DND-41 (cell line): ENCODE measurements around the gene COL23A1.

Experiments used
- ATAC-seq: fragments of 200-7000 bp; cut with Tn5 transposase; 3 replicates; pipeline ENCODE4 v1.9.1; 2021; ENCODE audit warnings: low read depth; ENCODE audit not compliant: insufficient read depth
- DNase-seq: peaks from one replicate; pipeline ENCODE4 v3.0.0-alpha.2; 2020
- H2AFZ ChIP-seq: 2 replicates; pipeline ENCODE4 v1.6.0; 2012; ENCODE audit warnings: low read depth, low read length
- H3K27ac ChIP-seq: 2 replicates; pipeline ENCODE4 v1.5.1; 2012; ENCODE audit warnings: low read length, inconsistent platforms
- H3K27me3 ChIP-seq: fragments of 200-600 bp; sonication (generic); 2 replicates; pipeline ENCODE4 v1.6.0; 2012; ENCODE audit warnings: low read length, mild to moderate bottlenecking, inconsistent platforms; ENCODE audit not compliant: insufficient read depth, poor library complexity
- H3K36me3 ChIP-seq: 2 replicates; pipeline ENCODE4 v1.5.1; 2012; ENCODE audit warnings: low read length, inconsistent platforms; ENCODE audit not compliant: insufficient read depth
- H3K4me1 ChIP-seq: 2 replicates; pipeline ENCODE4 v1.5.1; 2012; ENCODE audit warnings: mild to moderate bottlenecking, low read length; ENCODE audit not compliant: insufficient read depth
- H3K4me2 ChIP-seq: 2 replicates; pipeline ENCODE4 v1.6.0; 2012; ENCODE audit warnings: mild to moderate bottlenecking, moderate library complexity, low read length, inconsistent platforms; ENCODE audit not compliant: insufficient read depth
- H3K4me3 ChIP-seq, 2 experiments: fragments of 200-600 bp in 1 of 2; shearing (Covaris generic) in 1 of 2; 2 replicates each; pipeline ENCODE4 v1.5.1; 2012 to 2016; ENCODE audit warnings: inconsistent platforms in 2 of 2, low read length in 2 of 2, mild to moderate bottlenecking in 2 of 2, low read depth in 1 of 2, moderate library complexity in 1 of 2
- H3K79me2 ChIP-seq: 2 replicates; pipeline ENCODE4 v1.6.0; 2012; ENCODE audit warnings: low read length, inconsistent platforms; ENCODE audit not compliant: insufficient read depth
- H3K9ac ChIP-seq: 2 replicates; pipeline ENCODE4 v1.6.0; 2012; ENCODE audit warnings: low read depth, mild to moderate bottlenecking, inconsistent platforms, low read length, moderate library complexity
- H3K9me3 ChIP-seq: 2 replicates; pipeline ENCODE4 v1.5.1; 2012; ENCODE audit warnings: low read length, moderate library complexity, mild to moderate bottlenecking, inconsistent platforms; ENCODE audit not compliant: insufficient read depth, severe bottlenecking
- H4K20me1 ChIP-seq: 2 replicates; pipeline ENCODE4 v1.6.0; 2012; ENCODE audit warnings: low read length; ENCODE audit not compliant: insufficient read depth
- CTCF ChIP-seq: IDR thresholded peaks from 2 replicates; pipeline ENCODE4 v1.5.1; 2012; ENCODE audit warnings: borderline replicate concordance, low read length, moderate library complexity, mild to moderate bottlenecking; ENCODE audit not compliant: poor library complexity, severe bottlenecking; ENCODE audit errors: extremely low read depth
- EZH2 ChIP-seq: IDR thresholded peaks from 3 replicates; pipeline ENCODE4 v1.6.1; 2012; ENCODE audit warnings: borderline replicate concordance, low read depth, mild to moderate bottlenecking, moderate library complexity, low read length, inconsistent platforms; ENCODE audit not compliant: severe bottlenecking

COL23A1 gene

DNA sequence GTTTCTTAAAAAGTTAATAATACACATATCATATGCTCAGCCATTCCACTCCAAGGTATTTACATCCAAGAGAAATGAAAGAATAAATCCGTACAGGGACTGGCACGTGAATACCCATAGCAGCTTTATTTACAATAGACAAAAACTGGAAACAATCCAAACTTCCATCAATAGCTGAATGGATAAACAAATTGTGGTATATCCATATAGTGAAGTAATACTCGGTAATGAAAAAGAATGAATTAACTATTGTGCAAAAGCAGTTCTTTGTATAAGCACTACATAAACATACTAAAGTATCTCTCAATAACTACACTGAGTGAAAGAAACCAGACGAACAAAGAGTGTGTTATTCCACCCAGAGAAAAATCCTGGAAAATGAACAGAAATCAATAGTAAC lies 17.6 kb downstream of the COL23A1 start:
- TF ChIP-seq CTCF (no peak), EZH2 (no peak)
- no peak for ATAC-seq

GRCh38 chr5:178569485-178569884 lies 20.7 kb downstream of the COL23A1 start:
- Histone ChIP-seq H2AFZ (no peak overlapping the region), H3K79me2 (no peaks in the 10 kb centered on the region), H3K27ac (no peak overlapping the region), H3K36me3 (no peaks in the 10 kb centered on the region), H3K4me2 (no peak overlapping the region), H3K4me1 (no peaks in the 10 kb centered on the region), H3K4me3 (no peak overlapping the region), H4K20me1 (no peaks in the 10 kb centered on the region), H3K9me3 (no peaks in the 10 kb centered on the region), H3K9ac (no peak overlapping the region), H3K27me3 (no peaks in the 10 kb centered on the region)
- TF ChIP-seq CTCF (no peak), EZH2 (no peak)
- ATAC-seq (no peak), DNase-seq (no peak)

More for the DNA sequence above, 17.6 kb downstream of the COL23A1 start:
- H3K79me2 ChIP-seq: no peaks in the 10 kb centered on the region
- no peaks in the 10 kb centered on the region for H3K36me3 ChIP-seq
- no peak overlapping the region for H3K4me3 ChIP-seq
- no peak overlapping the region for H2AFZ ChIP-seq
- no peaks in the 10 kb centered on the region for H3K9me3 ChIP-seq
- H3K27me3 ChIP-seq: no peaks in the 10 kb centered on the region
- H3K4me1 ChIP-seq: no peaks in the 10 kb centered on the region
- no peak overlapping the region for H3K4me2 ChIP-seq
- DNase-seq: no peak
- H3K9ac ChIP-seq: no peak overlapping the region
- no peaks in the 10 kb centered on the region for H4K20me1 ChIP-seq
- H3K27ac ChIP-seq: no peak overlapping the region

- no peaks in the 10 kb centered on the region for H3K79me2 ChIP-seq
- H4K20me1 ChIP-seq: no peaks in the 10 kb centered on the region
- H3K9me3 ChIP-seq: no peaks in the 10 kb centered on the region
- no peak overlapping the region for H3K27ac ChIP-seq
- no peak overlapping the region for H3K4me2 ChIP-seq
- H3K27me3 ChIP-seq: no peaks in the 10 kb centered on the region
- TF ChIP-seq EZH2 (no peak), CTCF (no peak)
- DNase-seq: no peak
- no peaks in the 10 kb centered on the region for H3K36me3 ChIP-seq
- peaks cover 16% of the 10 kb centered on the region for H3K4me1 ChIP-seq
- H3K9ac ChIP-seq: no peak overlapping the region
- H3K4me3 ChIP-seq: no peak overlapping the region
- ATAC-seq: no peak
- no peak overlapping the region for H2AFZ ChIP-seq
These were observed 25.2 kb downstream of the COL23A1 start for GRCh38 chr5:178564811-178565550.
